Measurements from ENCODE around the gene XYLT1.
A peak's percentile ranks its signal among the peaks of the same experiment; 100 is the strongest.
"Not testable (repeated sequence)": the region's sequence is repeated elsewhere in the genome, so short reads cannot be mapped to it uniquely, and the experiment has no call there.

The XYLT1 gene

DNA sequence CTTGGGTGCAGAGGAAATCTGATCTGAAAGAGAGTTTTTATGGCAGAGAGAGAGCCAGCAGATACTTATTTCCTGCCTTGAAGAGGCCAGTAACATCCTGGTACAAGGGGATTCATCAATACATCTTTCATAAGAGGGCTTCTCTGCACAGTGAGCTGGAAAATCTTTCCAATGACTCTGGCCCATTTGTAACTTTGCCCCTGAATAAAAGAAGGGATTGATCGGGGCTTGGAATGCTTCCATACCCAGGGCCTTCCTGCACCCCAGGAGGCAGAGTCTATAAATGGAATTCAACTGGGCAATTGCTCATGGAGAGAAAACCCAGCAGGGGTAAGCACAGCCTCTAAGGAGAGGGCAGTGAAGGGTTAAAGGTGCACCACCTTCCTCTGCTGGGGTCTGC is 163.3 kb downstream of the XYLT1 start:
- no peak for DNase-seq

DNA sequence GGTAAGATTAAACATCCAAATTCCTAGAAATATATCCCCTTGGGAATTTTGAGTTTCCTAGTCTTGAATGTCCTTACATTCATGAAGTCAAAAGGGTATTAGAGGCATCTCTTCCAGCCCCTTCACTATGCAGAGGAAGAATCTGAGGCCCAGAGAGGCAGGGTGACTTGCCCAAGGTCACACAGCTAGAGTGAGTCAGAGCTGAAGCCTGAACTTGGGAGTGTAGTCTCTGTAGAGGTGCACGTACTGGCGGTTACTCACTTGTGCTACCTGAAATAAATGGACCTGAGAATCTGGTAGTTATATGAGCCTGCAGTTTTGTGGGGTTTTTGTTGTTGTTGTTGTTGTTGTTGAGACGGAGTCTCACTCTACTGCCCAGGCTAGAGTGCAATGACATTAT is 164.0 kb downstream of the XYLT1 start:
- DNase-seq, result no peak

DNA sequence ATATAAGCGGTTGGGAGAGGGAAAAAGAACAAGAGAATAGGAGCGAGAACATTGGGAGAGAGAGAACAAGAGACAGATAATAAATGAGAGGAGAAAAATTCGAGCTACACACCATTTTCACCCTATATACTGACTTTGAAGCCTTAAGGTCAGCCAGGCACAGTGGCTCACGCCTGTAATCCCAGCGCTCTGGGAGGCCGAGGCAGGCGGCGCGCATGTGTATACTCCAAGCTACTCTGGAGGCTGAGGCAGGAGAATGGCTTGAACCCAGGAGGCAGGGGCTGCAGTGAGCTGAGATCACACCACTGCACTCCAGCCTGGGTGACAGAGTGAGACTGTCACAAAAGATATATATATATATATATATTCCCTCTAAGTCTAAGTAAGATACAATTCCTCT is 164.5 kb downstream of the XYLT1 start:
- not testable (repeated sequence) for DNase-seq

DNA sequence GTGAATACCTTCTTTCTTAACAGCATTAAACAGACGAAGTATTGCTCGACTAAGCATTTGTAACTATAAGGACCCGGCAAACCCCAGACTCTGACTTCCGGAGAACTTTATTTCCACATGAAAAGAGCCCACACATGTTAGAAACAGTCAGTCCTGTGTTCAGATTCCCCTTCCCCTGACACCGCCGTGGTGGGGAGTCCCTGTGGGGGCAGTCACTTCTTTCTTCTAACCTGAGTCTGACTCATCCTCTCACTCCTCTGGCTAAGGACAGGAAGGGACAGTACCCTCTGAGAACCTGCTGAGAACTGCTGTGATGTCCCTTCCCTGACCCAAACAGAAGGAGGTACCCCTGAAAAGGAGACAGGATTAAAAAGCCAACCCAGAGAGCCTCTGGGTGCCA is 165.1 kb downstream of the XYLT1 start:
- DNase-seq, result no peak

DNA sequence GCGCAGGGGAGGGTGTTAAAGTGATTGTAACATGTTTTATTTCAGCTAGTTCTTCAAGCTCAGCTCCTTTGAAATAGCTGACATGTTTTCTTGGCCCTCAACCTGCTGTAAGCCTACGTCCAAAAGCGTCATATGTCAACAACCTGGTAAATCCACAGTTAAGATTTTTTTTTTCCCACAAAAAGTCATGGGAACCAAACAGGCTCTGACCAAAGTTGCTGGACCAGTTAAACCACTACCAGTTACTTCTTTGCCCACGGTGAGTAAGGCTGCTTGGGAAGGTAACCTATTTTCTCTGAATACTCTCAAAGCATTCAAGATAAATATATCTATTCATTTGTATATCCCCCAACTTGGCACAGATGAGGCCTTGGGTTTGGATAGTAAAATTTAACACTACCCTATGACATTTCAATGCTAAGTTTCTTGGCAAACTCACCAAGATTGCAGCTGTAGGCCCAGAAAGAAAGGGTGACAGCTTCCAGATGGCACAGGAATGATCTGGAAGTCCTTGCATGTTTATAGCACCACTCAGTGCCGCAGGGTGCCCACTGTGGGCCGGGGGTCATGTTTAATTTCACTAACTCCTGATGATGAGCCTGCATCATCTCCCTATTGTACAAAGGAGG is 166.2 kb downstream of the XYLT1 start:
- no peak for DNase-seq

DNA sequence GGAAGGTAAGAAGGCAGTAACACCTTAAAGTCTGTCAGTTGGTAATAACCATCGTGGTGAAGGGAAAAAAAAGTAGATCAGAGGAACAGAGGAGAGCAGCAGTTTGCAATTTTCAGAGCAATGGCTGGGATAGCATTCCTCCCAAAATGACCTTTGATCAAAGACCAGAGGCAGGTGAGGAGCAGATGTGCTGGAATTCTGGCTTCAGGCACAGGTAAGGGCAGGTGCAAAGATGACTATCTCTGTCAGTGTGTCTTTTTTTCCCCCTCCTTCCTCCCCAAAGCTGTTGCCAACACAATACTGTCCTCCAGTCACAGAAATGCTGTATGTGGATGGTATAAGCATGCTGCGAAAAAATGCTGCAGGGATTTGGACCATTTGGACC is 166.7 kb downstream of the XYLT1 start:
- no peak for DNase-seq

DNA sequence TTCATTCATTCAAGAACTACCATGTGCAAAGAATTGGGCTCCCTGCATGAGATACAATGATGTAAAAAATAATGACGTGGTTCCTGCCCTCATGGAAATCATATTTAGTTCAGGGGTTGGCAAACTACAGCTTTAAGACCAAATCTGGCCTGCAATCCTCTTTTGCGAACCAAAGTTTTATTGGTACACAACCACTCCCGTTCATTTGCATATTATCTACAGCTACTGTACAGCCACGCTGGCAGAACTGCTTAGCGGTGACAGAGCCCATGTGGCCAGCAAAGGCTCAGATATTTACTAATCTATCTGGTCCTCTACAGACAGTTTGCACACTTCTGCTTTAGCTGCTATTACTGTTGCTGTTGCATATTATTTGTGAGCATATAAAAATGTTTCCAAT is 167.7 kb downstream of the XYLT1 start:
- no peak for DNase-seq

DNA sequence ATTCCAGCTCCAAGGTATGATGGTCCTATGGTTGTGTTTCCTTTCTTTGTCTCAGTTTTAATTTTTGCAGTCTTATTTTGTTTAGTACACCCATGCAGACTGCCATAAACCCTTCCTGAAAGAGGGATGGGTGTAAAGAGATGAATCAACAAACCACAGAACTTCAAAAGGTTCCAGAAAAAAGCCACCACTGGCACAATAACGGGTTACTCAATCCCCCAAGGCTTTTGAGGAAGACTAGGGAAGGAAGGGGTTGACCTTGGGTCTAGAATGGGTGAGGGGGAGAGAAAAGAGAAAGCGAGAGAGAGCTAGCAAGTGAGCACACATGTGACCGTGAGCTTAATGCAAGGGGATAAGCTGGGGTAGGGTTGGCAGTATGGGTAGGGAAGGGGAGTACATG is 168.1 kb downstream of the XYLT1 start:
- peak; percentile 21 for DNase-seq

DNA sequence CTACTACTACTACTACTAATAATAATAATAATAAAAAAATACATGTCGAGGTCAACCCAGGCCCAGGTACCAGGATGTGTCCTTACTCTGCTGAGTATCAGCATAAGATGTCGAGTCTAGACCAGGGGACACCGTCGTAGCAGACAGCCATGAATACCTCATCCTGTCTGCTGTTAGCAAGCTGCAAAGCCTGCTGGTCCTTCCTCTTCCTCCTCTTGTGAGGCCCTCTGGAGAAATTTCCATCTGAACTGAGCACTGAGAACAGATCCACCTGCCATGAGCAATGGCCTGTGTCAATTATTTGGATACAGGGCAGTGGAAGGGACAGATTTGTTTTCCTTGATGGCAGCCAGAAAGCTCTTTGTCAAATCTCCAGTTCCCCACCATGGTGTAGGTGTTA is 168.5 kb downstream of the XYLT1 start:
- no peak for DNase-seq

DNA sequence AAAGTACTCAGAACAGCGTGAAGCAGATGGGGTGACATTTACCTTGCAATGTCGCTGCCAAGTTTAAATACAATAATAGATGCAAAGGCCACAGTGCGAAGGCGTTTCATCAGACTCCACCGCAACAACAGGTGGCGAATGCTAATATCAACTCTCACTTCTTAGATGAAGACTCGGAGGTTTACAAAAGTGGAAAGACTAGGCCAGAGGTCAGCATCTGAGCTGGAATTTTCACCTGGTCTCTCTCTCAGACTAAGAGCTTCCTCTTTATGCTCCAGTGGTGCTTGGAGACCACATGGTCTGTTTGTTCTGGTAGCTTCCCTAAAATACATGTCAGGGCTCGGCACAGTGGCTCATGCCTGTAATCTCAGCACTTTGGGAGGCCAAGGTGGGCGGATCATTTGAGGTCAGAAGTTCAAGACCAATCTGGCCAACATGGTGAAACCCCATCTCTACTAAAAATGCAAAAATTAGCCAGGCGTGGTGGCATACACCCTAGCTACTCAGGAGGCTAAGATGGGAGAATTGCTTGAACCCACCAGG is 169.1 kb downstream of the XYLT1 start:
- no peak for DNase-seq

DNA sequence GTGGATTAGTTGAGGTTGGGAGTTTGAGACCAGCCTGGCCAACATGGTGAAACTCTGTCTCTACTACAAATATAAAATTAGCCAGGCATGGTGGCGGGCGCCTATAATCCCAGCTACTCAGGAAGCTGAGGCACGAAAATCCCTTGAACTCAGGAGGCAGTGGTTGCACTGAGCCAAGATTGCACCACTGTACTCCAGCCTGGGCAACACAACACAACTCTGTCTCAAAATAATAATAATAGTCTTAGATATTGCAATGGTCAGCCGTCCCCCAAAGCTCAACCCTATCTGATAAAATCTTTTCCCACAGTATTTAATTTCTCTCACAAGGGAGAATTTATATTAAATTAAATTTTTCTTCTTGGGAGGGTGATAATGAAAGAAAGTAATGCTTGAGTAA is 169.6 kb downstream of the XYLT1 start:
- DNase-seq, result no peak

DNA sequence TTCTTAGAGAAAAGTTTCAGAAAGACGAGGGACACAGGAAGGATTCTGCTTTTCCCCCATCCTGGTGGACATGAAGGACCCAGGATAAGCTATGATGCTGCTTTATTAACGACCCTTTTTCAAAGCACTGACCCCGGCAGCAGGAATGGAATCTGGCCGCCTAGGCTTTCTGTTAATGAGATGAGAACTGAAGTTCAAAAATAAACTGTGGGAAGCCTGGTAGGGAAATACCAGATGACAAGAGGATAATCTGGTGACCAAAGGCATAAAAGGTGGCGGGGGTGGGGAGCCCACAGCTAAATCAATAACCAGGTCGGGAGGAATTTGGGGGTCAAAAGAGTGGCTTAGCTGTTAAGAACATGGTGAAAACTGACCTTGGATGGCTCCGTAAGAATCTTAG is 171.0 kb downstream of the XYLT1 start:
- DNase-seq, result no peak

DNA sequence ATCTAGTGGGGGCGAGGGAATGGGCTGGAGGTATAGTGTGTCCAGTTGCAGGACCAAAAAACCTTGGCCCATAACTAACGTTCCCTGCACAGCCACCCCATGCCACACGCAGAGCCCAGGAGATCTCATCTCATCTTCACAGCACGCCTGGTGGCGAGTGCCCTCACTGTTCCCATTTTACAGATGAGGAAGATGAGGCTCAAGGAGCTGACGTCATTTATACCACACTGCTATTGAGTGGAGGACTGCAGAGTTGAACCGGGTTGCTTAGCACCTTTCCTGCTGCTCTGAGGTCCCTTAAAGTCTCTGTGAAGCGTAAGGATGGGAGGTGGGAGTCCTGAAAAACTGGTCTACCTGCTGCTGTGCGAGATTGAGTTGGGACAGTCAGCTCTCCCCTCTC is 172.5 kb downstream of the XYLT1 start:
- no peak for DNase-seq

DNA sequence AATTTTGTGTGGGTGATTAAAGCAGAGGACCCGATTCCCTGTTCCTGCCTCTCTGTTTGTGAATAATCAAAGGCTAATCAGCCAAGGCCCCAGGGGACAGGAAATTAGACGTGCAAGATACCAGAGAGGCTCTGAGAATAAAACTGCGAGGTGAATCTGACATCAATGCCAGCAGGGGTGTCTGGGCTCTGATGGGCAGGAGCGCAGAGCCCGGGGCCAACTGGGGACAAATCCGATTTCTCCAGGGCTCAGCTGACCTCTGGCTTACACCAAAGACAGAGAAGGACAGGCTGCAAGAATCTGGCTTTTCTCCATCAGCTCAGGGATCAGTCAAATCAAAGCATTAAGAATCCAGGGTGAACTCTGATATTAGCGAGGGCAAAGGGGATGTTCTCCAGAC is 174.3 kb downstream of the XYLT1 start:
- no peak for DNase-seq

DNA sequence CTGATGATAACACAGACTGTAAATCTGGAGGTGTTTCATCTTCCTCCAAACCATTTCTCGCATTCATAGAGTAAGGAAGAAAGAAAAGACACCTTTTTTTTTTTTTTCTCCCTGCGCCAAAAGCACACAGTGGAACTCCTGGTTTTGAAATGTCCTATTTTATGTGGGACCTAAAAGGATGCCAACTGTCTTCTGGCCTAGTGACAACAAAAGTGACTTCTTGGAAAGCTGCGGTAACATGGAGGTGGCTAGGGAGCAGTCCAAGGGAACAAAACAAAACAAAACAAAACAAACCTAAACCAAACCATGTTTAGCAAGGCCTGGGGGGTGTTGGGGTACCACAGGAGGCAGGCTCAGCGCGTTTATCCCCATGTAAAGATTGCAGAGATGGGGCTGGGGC is 174.8 kb downstream of the XYLT1 start:
- no peak for DNase-seq

DNA sequence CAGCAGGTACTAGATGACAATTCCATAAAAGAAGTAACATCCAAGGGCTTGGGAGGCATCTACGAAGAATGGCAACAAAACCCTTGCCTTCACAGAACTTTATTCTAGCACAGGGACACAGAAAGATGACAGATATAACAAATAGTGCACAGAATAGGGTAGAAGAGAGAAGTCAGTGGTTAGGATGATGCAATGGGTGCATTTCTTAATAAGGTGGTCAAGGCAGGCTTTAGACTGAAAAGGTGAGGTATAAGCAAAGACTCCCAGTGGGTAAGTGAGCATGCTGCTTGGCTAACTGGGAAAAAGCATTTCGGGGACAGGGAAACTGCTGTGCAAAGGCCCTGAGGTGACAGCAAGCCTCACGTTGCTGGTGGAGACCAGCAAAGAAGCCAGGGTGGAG is 175.9 kb downstream of the XYLT1 start:
- DNase-seq, result no peak

DNA sequence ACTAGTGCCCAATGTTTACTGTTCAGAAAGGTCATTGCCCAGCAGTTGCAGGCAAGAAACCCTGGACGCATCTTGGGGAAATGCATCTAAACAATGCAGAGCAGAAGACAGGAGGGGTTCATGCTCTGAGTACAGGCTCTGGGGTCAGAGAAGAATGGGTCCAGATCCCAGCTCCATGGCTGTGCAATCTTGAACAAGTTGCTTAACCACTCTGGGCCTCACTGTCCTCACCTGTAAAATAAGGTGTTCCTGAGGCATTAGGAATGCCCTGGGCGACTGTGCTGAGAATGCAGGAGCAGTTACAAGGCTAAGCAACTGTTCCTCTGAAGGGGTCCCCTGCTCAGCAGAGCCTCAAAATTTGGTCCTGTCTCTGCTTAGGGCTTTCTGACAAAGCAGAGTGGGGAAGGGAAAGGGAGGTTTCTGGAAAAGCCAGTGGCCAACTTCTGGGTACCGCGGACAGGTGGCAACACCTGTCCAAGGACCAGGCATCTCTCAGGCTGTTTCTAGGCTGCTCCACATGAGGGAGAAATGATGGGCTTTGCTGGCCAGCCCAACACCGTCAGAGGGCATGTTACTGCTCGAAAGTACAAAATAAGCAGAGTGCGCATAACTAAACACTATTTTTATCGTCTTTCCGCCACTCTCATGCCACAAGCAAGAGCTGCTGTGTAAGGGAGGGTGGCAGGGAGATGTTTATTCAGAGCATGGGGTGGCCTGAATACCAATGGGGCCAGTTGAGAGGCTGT is 176.8 kb downstream of the XYLT1 start:
- DNase-seq, result no peak

DNA sequence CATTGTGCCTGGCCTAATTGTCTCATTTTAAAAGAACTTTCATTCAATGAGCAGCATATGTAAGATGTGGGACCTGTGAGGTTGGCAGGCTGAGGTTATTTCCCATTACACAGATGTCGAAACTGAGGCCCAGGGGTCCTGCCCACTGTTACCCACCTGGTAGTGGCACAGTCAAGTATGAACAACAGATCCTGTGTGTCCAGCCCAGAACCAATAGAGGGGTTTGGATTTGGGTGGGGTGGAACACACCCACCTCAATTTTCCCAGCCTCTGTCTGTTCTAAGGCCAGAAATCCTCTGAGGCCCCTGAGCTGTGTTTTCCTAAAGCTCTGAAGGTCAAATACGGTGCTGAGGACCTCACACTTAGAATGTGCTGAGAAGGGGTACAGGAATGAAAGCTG is 179.5 kb downstream of the XYLT1 start:
- DNase-seq, result no peak

DNA sequence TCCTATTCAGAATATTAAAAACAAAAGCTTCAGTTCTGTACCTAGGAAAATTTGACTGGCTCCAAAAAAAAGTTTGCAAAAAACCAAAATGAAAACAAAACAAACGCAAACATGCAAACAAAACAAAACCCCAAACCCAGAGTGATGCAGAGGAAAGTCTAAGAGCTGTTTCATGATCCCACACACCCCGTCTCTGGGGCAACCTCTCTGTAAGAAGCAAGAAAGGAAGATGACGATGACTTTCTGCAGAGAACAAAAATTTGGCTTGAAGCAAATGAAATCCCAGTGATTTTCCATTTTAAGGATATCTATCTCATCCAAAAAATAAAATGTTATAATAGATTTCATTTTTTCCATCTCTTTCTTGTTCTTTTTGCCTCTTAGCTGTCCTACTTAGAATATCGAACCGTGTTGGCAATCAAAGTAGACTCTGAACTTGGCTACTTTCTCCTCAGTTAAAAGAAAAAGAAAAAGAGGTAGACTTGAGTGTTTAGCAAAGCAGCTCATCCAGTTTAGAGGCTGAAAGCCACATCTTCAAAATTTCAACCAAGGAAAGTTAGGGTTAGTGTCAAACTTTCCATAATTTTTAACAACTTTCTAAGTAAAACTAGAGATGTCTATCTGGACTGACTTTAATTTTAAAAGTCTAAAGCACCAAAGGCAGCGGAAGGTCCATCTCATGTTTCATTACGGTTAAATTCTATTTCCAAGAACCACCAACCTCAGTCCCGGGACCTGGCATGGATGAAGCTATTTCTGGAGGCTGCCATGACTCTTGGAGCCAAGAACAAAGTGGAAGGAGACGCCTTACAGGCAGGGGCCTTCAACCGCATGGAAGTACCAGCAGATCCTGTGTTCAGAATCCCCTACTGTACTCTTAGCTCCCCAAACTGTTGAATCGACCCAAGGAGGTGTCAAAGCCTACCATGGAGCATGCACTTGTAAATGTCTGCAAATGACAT is 180.8 kb downstream of the XYLT1 start:
- no peak for DNase-seq

DNA sequence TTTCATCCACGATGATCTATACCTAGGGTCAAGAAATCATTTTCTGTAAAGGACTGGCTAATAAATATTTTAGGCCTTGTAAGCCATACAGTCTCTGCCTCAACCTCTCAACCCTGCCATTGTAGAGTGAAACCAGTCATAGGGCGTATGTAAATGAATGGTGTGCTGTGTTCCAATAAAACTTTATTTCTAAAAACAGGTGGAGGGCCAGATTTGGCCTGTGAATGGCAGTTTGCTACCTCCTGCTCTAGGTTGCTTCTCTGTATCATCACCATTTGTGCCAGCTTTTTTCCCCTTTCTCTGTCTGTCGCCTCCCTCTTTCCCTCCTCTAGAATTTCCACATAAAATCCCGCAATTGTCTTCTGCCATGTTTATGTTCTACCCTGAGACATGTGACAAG is 181.7 kb downstream of the XYLT1 start:
- DNase-seq, result no peak

DNA sequence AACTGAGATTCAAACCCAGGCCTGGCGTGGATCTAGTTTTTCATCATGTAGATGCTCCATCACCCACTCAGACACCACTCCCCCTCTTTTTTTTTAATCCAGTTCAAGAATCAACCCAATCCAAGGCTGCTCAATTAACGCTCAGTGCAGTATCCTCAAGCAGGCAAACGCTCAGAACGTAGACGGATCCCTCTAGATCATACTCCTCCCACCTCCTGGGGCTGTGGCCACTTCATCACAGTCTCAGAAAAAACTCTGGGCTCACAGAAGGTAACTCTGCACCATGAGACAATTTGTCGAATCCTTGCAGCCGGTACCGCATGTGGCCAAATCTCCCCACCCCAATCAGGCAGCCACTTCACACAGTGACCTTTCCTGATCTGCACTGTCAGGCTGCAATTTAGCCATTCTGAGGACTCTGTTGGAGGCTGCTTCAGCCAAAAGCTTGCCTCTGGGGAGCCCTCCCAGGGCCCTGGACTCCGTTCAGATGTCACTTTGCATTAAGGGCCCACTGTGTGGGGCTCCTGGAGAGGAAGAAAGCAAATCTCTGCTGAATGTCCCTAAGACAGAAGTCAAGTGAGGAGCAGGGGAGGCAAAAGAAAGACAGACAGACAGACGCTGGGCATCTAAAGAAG is 183.5 kb downstream of the XYLT1 start:
- no peak for DNase-seq

DNA sequence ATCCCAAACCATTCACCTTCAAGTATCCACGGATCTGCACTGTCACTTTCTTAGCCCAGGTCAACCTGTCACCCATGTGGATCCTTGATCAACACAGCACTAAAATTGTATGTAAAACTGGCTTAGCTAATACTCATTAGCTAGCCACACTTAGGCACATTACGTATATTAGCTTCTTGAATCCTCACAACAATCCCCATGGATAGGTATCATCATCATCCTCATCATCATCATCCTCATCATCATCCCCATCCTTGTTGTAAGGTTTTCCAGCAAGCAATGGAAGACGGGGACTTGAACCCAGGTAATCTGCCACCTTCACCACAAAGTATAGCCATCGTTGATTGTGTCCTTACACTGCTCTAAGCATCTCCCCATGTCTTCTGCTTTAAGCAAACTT is 184.3 kb downstream of the XYLT1 start:
- no peak for DNase-seq

DNA sequence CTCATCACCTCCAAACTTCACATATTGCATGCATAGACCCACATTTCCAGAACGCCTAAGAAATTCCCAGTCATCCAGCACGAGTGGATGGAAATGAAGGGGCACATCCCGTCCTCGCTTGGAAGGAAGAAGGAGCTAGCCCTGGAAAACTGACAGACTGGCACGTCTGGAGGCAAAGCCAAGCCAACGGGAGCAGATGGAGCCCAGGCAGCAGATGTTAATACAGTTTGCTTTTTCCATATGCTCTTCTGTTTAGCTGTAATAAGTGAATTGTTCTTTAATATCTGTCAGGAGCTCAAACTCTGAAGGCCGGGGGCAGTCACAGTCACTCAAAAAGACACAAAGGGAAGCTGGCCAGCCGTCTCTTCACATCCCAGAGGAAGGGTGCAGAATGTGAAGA is 187.7 kb downstream of the XYLT1 start:
- DNase-seq, result no peak

Measured in fibroblast of skin of scalp (primary cell).